Thyroid gland (tissue), 4 donors: Measurements from ENCODE around the gene CAMK2G. TPM values are rescaled to one million over a fixed set of nuclear protein-coding genes. Genes with fewer than 3 reads are reported as not detected.

Experiments used
- DNase-seq, 2 donors: peaks; one replicate each; pipeline ENCODE4 v3.0.0-alpha.2; 2019
- H3K27ac ChIP-seq, 3 donors: fragments of 200-600 bp; sonication (generic); 1 replicate in 2 of 3; 2 replicates in 1 of 3; pipeline ENCODE4 v1.5.1; 2016 to 2019; ENCODE audit warnings: mild to moderate bottlenecking in 1 of 3, moderate library complexity in 1 of 3
- H3K27me3 ChIP-seq: fragments of 200-600 bp; sonication (generic); one replicate; pipeline ENCODE4 v1.5.1; 2019
- H3K36me3 ChIP-seq, 2 donors: fragments of 200-600 bp; sonication (generic); one replicate each; pipeline ENCODE4 v1.5.1; 2016 to 2019
- H3K4me1 ChIP-seq, 2 donors: fragments of 200-600 bp; sonication (generic); one replicate each; pipeline ENCODE4 v1.5.1; 2017 to 2019
- H3K4me3 ChIP-seq, 3 donors: fragments of 200-600 bp; sonication (generic); replicated peaks in 1 of 3; 1 replicate in 2 of 3; 2 replicates in 1 of 3; pipeline ENCODE4 v1.5.1; 2016; ENCODE audit warnings: mild to moderate bottlenecking in 1 of 3
- H3K9me3 ChIP-seq: fragments of 200-600 bp; sonication (generic); one replicate; pipeline ENCODE4 v1.5.1; 2017
- CTCF ChIP-seq, 6 experiments: fragments of 200-600 bp in 3 of 6; fragments of 450-650 bp in 3 of 6; sonication (generic) in 3 of 6; IDR thresholded peaks; one replicate each; pipeline ENCODE4 v1.5.1; 2016 to 2019; ENCODE audit warnings: antibody characterized with exemption in 6 of 6, mild to moderate bottlenecking in 2 of 6, inconsistent platforms in 1 of 6, moderate library complexity in 1 of 6
- POLR2A ChIP-seq, 2 donors: fragments of 450-650 bp; IDR thresholded peaks; one replicate each; pipeline ENCODE4 v1.6.1; 2017; ENCODE audit warnings: antibody characterized with exemption in 2 of 2, mild to moderate bottlenecking in 2 of 2, moderate library complexity in 1 of 2
- WGBS, 2 donors: methylation state at CpG; one replicate each; pipeline ENCODE4 v1.1.5; 2017; 5-methylcytosine and 5-hydroxymethylcytosine counted together
- intact Hi-C: fragments of 100-400 bp; cut with DNase I; formaldehyde crosslinking; loops from one replicate; pipeline ENCODE4 v1.15.1; 2023
- total RNA-seq, 4 donors: library from RNA; depleted of rRNA; stranded (reverse); fragments of >200 nt; gene quantifications; one replicate each; pipeline ENCODE4 v1.2.3, GENCODE V29; 2016

Gene CAMK2G
- total RNA-seq, 4 donors from 2014 or later: 21.2 to 27.4 (median 22.3) TPM

- DNase-seq: no peak
- Histone ChIP-seq H3K36me3 (no peaks in the 10 kb centered on the region), H3K4me1 (peaks cover 8 to 10% of the 10 kb centered on the region in 2 donors), H3K27me3 (no peaks in the 10 kb centered on the region), H3K4me3 (peak overlapping the region in 2 of 3 donors; percentile 51 to 77), H3K9me3 (no peaks in the 10 kb centered on the region), H3K27ac (peak overlapping the region in 1 of 3 donors; percentile 36)
- TF ChIP-seq CTCF (IDR thresholded peaks at IDR 0.05) (no peak), POLR2A (IDR thresholded peaks at IDR 0.05) (no peak)
- intact Hi-C loops: loop anchor here (10.0 kb wide), 1 partner anchor 59 kb away; the partner anchor contains the start of gene NDST2
- WGBS, 2 donors: 0% methylated on average over 6 of the region's 39 CpGs; no CpG with 5 or more reads in 1 of the 2 donors
Measured at GRCh38 chr10:73873838-73874215, 528 bp downstream of the CAMK2G start.

GRCh38 chr10:73873142-73873837 lies 1.1 kb downstream of the CAMK2G start:
- no peak for DNase-seq
- H3K4me3 ChIP-seq: peak overlapping the region in 1 of 3 donors; percentile 77
- H3K27me3 ChIP-seq: no peaks in the 10 kb centered on the region
- H3K4me1 ChIP-seq: peaks cover 8 to 10% of the 10 kb centered on the region in 2 donors
- no peaks in the 10 kb centered on the region for H3K36me3 ChIP-seq
- TF ChIP-seq CTCF (IDR thresholded peaks at IDR 0.05): no peak
- TF ChIP-seq POLR2A (IDR thresholded peaks at IDR 0.05): no peak
- no peak overlapping the region for H3K27ac ChIP-seq
- WGBS, 2 donors: 60 to 76% methylated on average over 16 to 21 of the region's 33 CpGs
- intact Hi-C loops: loop anchor here (10.0 kb wide), 1 partner anchor 58 kb away; the partner anchor contains the start of gene NDST2
- no peaks in the 10 kb centered on the region for H3K9me3 ChIP-seq

GRCh38 chr10:73872190-73872710 lies 2.1 kb downstream of the CAMK2G start:
- H3K27ac ChIP-seq: no peak overlapping the region
- WGBS, 2 donors: 80 to 93% methylated on average over 5 of the region's 5 CpGs
- H3K4me1 ChIP-seq: peaks cover 8 to 14% of the 10 kb centered on the region in 2 donors

GRCh38 chr10:73871295-73872189 lies 2.8 kb downstream of the CAMK2G start:
- intact Hi-C loops: loop anchor here (10.0 kb wide), 1 partner anchor 57 kb away; the partner anchor contains the start of gene NDST2
- H3K36me3 ChIP-seq: no peaks in the 10 kb centered on the region
- WGBS, 2 donors: 70 to 76% methylated on average over 8 of the region's 8 CpGs
- H3K4me3 ChIP-seq: no peak overlapping the region
- H3K27me3 ChIP-seq: no peaks in the 10 kb centered on the region
- H3K9me3 ChIP-seq: no peaks in the 10 kb centered on the region
- DNase-seq: no peak
- TF ChIP-seq CTCF (IDR thresholded peaks at IDR 0.05): no peak
- TF ChIP-seq POLR2A (IDR thresholded peaks at IDR 0.05): no peak
- H3K4me1 ChIP-seq: peaks cover 8 to 15% of the 10 kb centered on the region in 2 donors
- H3K27ac ChIP-seq: no peak overlapping the region

More at GRCh38 chr10:73872190-73872710, 2.1 kb downstream of the CAMK2G start:
- Histone ChIP-seq H3K9me3 (no peaks in the 10 kb centered on the region), H3K4me3 (no peak overlapping the region), H3K27me3 (no peaks in the 10 kb centered on the region), H3K36me3 (no peaks in the 10 kb centered on the region)
- no peak for DNase-seq
- intact Hi-C loops: loop anchor here (10.0 kb wide), 1 partner anchor 57 kb away; the partner anchor contains the start of gene NDST2
- no peak for TF ChIP-seq CTCF (IDR thresholded peaks at IDR 0.05)
- no peak for TF ChIP-seq POLR2A (IDR thresholded peaks at IDR 0.05)
